Fibroblast of lung (primary cell): ENCODE measurements around the gene BCL2L11. TPM values are rescaled to one million over a fixed set of nuclear protein-coding genes. Genes with fewer than 3 reads are reported as not detected.

Source experiments
- DNase-seq, 2 donors: peaks; one replicate each; pipeline versions ENCODE4 v3.0.0 to v3.0.0-alpha.2; 2010; ENCODE audit warnings: low read depth in 2 of 2
- H2AFZ ChIP-seq: 2 replicates; pipeline ENCODE4 v1.5.1; 2012; ENCODE audit warnings: low read length, control low read depth, inconsistent platforms
- H3K27ac ChIP-seq: 2 replicates; pipeline ENCODE4 v1.5.1; 2011; ENCODE audit warnings: low read length, control low read depth; ENCODE audit not compliant: insufficient read depth
- H3K27me3 ChIP-seq: 2 replicates; pipeline ENCODE4 v1.5.1; 2011; ENCODE audit warnings: mild to moderate bottlenecking, low read length; ENCODE audit not compliant: control insufficient read depth, insufficient read depth
- H3K36me3 ChIP-seq: 2 replicates; pipeline ENCODE4 v1.5.1; 2011; ENCODE audit warnings: low read length; ENCODE audit not compliant: control insufficient read depth, insufficient read depth
- H3K4me1 ChIP-seq: 2 replicates; pipeline ENCODE4 v1.5.1; 2011; ENCODE audit warnings: low read length; ENCODE audit not compliant: control insufficient read depth, insufficient read depth; ENCODE audit errors: extremely low read depth
- H3K4me2 ChIP-seq: 2 replicates; pipeline ENCODE4 v1.5.1; 2011; ENCODE audit warnings: low read length, control low read depth; ENCODE audit not compliant: insufficient read depth; ENCODE audit errors: extremely low read depth
- H3K4me3 ChIP-seq, 4 experiments: fragments of 200-600 bp in 1 of 4; sonication (generic) in 1 of 4; replicated peaks in 1 of 4; 2 replicates each; pipeline ENCODE4 v1.5.1; 2011 to 2016; ENCODE audit warnings: low read length in 4 of 4, low read depth in 3 of 4, mild to moderate bottlenecking in 3 of 4, control low read depth in 2 of 4, inconsistent platforms in 1 of 4, mixed read lengths in 1 of 4; ENCODE audit not compliant: insufficient read depth in 1 of 4; ENCODE audit errors: control extremely low read depth in 1 of 4
- H3K79me2 ChIP-seq: 2 replicates; pipeline ENCODE4 v1.5.1; 2012; ENCODE audit warnings: mild to moderate bottlenecking, low read length, inconsistent platforms; ENCODE audit not compliant: control insufficient read depth, insufficient read depth
- H3K9ac ChIP-seq: 2 replicates; pipeline ENCODE4 v1.5.1; 2011; ENCODE audit warnings: mild to moderate bottlenecking, low read length, control low read depth; ENCODE audit not compliant: insufficient read depth
- H3K9me3 ChIP-seq: 2 replicates; pipeline ENCODE4 v1.5.1; 2012; ENCODE audit warnings: low read depth, low read length; ENCODE audit not compliant: control insufficient read depth, insufficient read depth
- H4K20me1 ChIP-seq: 2 replicates; pipeline ENCODE4 v1.5.1; 2011; ENCODE audit warnings: low read length; ENCODE audit not compliant: control insufficient read depth, insufficient read depth; ENCODE audit errors: extremely low read depth
- EZH2 ChIP-seq: IDR thresholded peaks from 2 replicates; pipeline ENCODE4 v1.5.1; 2012; ENCODE audit warnings: low read length, control low read depth, mild to moderate bottlenecking; ENCODE audit errors: missing control alignments
- polyA plus RNA-seq, 2 donors: library from polyadenylated mRNA; depleted of rRNA in 1 of 2; stranded (reverse) in 1 of 2; unstranded in 1 of 2; fragments of >200 nt; gene quantifications; 2 replicates each; pipeline ENCODE4 v1.2.1, GENCODE V29; 2011 to 2012; ENCODE audit warnings: missing spikeins in 1 of 2
- total RNA-seq: library from RNA; depleted of rRNA; stranded (reverse); fragments of >200 nt; gene quantifications from 2 replicates; pipeline ENCODE4 v1.2.1, GENCODE V29; 2014
- TF ChIP-seq, protein P1 (sequence below), 2 donors: IDR thresholded peaks in 1 of 2; conservative IDR thresholded peaks in 1 of 2; 1 replicate in 1 of 2; 2 replicates in 1 of 2; pipeline ENCODE4 v1.5.1; 2011 to 2012; ENCODE audit warnings: low read length in 2 of 2, control low read depth in 1 of 2, inconsistent platforms in 1 of 2, low read depth in 1 of 2, mild to moderate bottlenecking in 1 of 2

Gene BCL2L11
- total and polyA plus RNA-seq, 2 donors (not counting 1 experiment from before 2014, with no cell fraction given): 1.5 to 10.2 TPM

DNA sequence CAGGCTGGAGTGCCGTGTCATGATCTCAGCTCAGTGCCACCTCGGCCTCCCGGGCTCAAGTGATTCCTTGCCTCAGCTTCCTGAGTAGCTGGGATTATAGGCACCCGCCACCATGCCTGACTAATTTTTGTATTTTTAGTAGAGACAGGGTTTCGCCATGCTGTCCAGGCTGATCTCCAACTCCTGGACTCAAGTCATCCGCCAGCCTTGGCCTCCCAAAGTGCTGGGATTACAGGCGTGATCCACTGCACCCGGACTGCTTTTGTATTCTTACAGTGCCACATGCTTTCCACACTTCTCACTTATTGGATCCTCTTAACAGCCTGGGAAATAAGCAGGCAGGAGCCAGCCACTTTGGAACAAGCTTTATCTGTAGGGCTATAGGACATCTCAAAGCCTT is 25.3 kb upstream of the BCL2L11 start:
- Histone ChIP-seq H3K9me3 (no peaks in the 10 kb centered on the region), H3K79me2 (no peaks in the 10 kb centered on the region), H3K4me1 (no peaks in the 10 kb centered on the region), H4K20me1 (no peaks in the 10 kb centered on the region), H3K36me3 (no peaks in the 10 kb centered on the region), H3K27ac (no peak overlapping the region), H3K4me3 (no peak overlapping the region), H2AFZ (no peak overlapping the region), H3K27me3 (peaks cover 18% of the 10 kb centered on the region), H3K9ac (no peak overlapping the region), H3K4me2 (no peak overlapping the region)
- TF ChIP-seq, protein P1, sequence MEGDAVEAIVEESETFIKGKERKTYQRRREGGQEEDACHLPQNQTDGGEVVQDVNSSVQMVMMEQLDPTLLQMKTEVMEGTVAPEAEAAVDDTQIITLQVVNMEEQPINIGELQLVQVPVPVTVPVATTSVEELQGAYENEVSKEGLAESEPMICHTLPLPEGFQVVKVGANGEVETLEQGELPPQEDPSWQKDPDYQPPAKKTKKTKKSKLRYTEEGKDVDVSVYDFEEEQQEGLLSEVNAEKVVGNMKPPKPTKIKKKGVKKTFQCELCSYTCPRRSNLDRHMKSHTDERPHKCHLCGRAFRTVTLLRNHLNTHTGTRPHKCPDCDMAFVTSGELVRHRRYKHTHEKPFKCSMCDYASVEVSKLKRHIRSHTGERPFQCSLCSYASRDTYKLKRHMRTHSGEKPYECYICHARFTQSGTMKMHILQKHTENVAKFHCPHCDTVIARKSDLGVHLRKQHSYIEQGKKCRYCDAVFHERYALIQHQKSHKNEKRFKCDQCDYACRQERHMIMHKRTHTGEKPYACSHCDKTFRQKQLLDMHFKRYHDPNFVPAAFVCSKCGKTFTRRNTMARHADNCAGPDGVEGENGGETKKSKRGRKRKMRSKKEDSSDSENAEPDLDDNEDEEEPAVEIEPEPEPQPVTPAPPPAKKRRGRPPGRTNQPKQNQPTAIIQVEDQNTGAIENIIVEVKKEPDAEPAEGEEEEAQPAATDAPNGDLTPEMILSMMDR (conservative IDR thresholded peaks at IDR 0.05 in 1 of 2, IDR thresholded peaks at IDR 0.05 in 1 of 2; ENCODE audit: low read depth in 1 of 2, low read length in 2 of 2): no peak
- DNase-seq: no peak

DNA sequence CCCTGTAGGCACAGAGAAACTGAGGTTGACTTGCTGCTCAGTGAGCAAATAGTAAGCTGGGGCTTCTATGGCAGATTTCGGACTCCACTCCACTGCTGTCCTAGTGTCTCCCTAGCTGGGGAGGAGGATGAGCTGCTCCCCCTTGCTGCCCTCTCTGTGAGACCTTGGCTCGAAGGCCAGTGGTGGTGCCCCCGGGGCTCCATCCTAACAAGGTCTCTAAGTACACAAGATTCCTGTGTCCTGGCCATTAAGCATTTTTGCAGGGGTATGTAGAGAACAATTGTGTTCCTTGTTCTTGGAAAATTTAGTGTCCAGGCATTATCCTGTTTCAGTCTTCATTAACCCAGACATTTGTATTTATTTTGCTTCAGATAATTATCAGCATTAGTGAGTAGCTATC is 21.3 kb upstream of the BCL2L11 start:
- H3K9me3 ChIP-seq: no peaks in the 10 kb centered on the region
- no peak overlapping the region for H3K9ac ChIP-seq
- no peak overlapping the region for H3K4me2 ChIP-seq
- H3K4me3 ChIP-seq: no peak overlapping the region
- no peaks in the 10 kb centered on the region for H3K36me3 ChIP-seq
- no peaks in the 10 kb centered on the region for H3K4me1 ChIP-seq
- no peak for DNase-seq
- TF ChIP-seq, protein P1 (conservative IDR thresholded peaks at IDR 0.05 in 1 of 2, IDR thresholded peaks at IDR 0.05 in 1 of 2; ENCODE audit: low read depth in 1 of 2, low read length in 2 of 2): no peak
- TF ChIP-seq EZH2: no peak
- H3K79me2 ChIP-seq: no peaks in the 10 kb centered on the region
- H3K27ac ChIP-seq: no peak overlapping the region
- no peak overlapping the region for H2AFZ ChIP-seq
- H4K20me1 ChIP-seq: no peaks in the 10 kb centered on the region
- peaks cover 20% of the 10 kb centered on the region for H3K27me3 ChIP-seq

DNA sequence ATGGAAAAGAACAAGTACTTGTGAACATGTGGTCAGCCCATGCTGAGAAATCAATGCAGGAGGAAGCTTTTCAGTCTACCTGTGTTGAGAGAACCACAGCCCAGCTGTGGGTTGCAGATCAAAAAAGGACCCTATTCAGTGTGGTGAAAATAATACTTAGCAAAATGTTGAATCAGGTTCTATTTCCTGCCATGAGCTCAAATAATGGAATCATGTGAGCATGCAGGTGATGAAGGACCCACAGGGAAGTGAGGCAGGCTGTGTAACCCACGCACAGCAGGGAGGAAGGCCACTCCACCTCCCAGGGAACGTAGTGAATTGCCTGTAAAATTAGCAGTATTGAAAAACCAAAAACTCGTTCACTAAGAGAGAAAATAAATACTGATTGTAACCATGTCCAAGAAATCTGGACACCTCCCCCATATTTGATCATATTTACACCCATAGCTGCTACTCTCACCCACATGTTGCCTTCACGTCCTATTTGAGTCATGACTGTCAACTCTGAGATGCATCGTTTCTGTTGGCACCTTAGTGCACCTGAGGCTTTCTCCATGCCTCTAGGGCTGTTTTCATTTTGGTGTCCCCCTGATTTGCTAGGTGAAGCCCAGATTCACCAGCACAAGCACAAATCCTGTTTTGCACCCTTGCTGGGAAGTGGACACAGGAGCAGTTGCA is 20.5 kb upstream of the BCL2L11 start:
- no peaks in the 10 kb centered on the region for H4K20me1 ChIP-seq
- no peaks in the 10 kb centered on the region for H3K36me3 ChIP-seq
- no peak overlapping the region for H3K4me3 ChIP-seq
- H3K4me1 ChIP-seq: no peaks in the 10 kb centered on the region
- H3K79me2 ChIP-seq: no peaks in the 10 kb centered on the region
- H3K27me3 ChIP-seq: peaks cover 20% of the 10 kb centered on the region
- TF ChIP-seq, protein P1 (conservative IDR thresholded peaks at IDR 0.05 in 1 of 2, IDR thresholded peaks at IDR 0.05 in 1 of 2; ENCODE audit: low read depth in 1 of 2, low read length in 2 of 2): no peak
- no peak for TF ChIP-seq EZH2
- no peak overlapping the region for H3K27ac ChIP-seq
- no peak for DNase-seq
- H2AFZ ChIP-seq: no peak overlapping the region
- no peak overlapping the region for H3K4me2 ChIP-seq
- H3K9me3 ChIP-seq: no peaks in the 10 kb centered on the region
- no peak overlapping the region for H3K9ac ChIP-seq
